ENCODE measurements around the gene SSBP3.
A peak's percentile ranks its signal among the peaks of the same experiment; 100 is the strongest.

The SSBP3 gene

GRCh38 chr1:54409156-54410142 lies 3.3 kb upstream of the SSBP3 start:
- TF ChIP-seq, protein P1, sequence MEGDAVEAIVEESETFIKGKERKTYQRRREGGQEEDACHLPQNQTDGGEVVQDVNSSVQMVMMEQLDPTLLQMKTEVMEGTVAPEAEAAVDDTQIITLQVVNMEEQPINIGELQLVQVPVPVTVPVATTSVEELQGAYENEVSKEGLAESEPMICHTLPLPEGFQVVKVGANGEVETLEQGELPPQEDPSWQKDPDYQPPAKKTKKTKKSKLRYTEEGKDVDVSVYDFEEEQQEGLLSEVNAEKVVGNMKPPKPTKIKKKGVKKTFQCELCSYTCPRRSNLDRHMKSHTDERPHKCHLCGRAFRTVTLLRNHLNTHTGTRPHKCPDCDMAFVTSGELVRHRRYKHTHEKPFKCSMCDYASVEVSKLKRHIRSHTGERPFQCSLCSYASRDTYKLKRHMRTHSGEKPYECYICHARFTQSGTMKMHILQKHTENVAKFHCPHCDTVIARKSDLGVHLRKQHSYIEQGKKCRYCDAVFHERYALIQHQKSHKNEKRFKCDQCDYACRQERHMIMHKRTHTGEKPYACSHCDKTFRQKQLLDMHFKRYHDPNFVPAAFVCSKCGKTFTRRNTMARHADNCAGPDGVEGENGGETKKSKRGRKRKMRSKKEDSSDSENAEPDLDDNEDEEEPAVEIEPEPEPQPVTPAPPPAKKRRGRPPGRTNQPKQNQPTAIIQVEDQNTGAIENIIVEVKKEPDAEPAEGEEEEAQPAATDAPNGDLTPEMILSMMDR (IDR thresholded peaks at IDR 0.05; ENCODE audit: insufficient read depth, missing control alignments), result no peak
- DNase-seq (ENCODE audit: insufficient read length, low spot score), result no peak
- no peak for FAIRE-seq

- no peak for FAIRE-seq
- no peak for DNase-seq (ENCODE audit: insufficient read length, low spot score)
- TF ChIP-seq, protein P1 (IDR thresholded peaks at IDR 0.05; ENCODE audit: insufficient read depth, missing control alignments), result no peak
Observed at GRCh38 chr1:54408147-54409066, 2.2 kb upstream of the SSBP3 start.

- TF ChIP-seq, protein P1 (IDR thresholded peaks at IDR 0.05; ENCODE audit: insufficient read depth, missing control alignments), result no peak
- DNase-seq (ENCODE audit: insufficient read length, low spot score) (peak; percentile 69), FAIRE-seq (no peak)
Observed at GRCh38 chr1:54407404-54408146, 1.4 kb upstream of the SSBP3 start.

DNA sequence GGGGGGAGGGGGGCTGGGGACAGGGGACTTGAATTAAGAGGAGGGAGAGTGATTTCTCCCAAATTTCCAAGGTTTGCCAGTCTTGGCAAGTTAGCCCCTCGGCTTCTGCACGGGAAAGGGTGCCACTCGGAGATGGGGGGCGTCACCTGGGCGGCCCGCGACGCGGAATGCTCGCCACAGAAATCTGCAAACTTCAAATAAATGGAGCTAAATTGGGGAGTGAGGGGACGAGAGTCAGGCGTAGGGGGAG lies 885 bp upstream of the SSBP3 start:
- no peak for FAIRE-seq
- DNase-seq (ENCODE audit: insufficient read length, low spot score), result no peak
- TF ChIP-seq, protein P1 (IDR thresholded peaks at IDR 0.05; ENCODE audit: insufficient read depth, missing control alignments), result no peak

DNA sequence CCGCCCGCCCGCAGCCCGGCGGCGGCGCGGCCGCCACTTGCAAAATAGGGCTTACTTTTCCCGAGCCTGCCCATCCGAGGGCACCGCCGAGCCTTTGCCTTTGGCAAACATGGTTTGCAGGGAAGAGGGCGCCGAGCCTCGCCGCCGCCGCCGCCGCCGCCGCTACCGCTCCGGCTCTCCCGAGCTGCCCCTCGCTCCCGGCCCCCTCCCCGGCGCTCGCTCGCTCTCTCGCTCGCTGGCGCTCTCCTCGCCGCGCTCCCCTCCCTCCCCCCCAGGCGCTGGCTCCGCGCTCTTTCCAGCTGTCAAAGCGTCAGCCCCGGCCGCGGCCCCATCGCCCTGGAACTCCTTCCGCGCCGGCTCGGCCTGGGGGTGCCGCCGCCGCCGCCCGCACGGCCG lies 298 bp downstream of the SSBP3 start:
- FAIRE-seq (no peak), DNase-seq (ENCODE audit: insufficient read length, low spot score) (no peak)
- TF ChIP-seq, protein P1 (IDR thresholded peaks at IDR 0.05; ENCODE audit: insufficient read depth, missing control alignments), result no peak

DNA sequence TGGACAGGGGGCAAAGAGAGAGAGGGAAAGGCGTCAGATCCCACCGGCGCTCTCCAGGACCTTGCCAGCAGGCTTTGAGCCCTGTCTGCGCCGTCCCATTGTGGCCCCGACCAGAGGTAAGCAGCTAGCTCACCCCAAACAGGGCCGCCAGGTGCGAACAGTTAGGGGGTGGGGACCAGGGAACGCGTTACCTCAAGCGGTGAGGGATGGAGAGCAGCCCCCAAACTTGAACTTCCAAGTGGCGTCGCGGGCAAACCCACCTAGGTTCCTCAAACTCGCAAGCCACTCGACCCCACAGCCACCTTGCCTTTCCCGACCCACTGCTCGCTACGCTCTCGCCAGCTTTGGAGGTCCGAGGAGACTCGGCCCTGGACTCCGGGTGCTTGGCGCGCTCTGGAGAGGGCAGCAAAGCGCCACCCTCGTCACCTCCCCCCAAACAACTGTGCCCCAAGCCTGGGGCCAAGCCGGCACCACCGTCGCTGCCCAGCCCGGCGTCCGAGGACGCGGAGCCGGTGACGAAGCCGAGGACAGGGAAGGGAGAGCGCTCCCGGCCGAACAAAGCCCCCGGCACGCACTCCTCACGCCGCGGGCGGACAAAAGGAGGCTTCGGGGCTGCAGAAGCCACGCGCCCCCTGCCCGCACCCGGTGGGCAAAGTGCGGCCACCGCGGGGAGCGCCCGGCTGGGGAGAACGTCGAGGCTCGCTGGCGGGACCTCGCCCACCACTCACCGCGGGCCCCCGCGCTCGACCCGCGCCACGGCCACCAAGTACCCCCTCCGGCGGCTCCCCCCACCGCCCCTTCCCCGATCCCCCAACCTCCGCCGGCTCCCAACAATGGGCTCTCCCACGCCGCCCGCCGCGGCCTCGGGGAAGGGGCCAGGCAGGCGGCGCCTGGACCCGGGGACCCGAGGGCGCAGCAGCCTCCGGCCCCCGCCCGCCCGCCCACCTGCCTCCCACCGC lies 976 bp downstream of the SSBP3 start:
- DNase-seq (ENCODE audit: insufficient read length, low spot score), result no peak
- TF ChIP-seq, protein P1 (IDR thresholded peaks at IDR 0.05; ENCODE audit: insufficient read depth, missing control alignments), result no peak
- FAIRE-seq, result no peak

Data from D721Med (cell line).